ENCODE data around the gene GREM1.

GREM1 gene

GRCh38 chr15:32737304-32737703, 19.5 kb downstream of the GREM1 start:
- no peak overlapping the region for H3K27ac Mint-ChIP-seq
- H3K36me3 Mint-ChIP-seq (ENCODE audit: low read depth), result peaks cover 16% of the 10 kb centered on the region
- H3K27me3 Mint-ChIP-seq (ENCODE audit: low read depth), result peaks cover 5% of the 10 kb centered on the region
- peaks cover 19% of the 10 kb centered on the region for H3K9me3 Mint-ChIP-seq
- H3K4me1 Mint-ChIP-seq, result no peaks in the 10 kb centered on the region
- H3K4me3 Mint-ChIP-seq, result no peak overlapping the region
- TF ChIP-seq CTCF (IDR thresholded peaks at IDR 0.05; ENCODE audit: unreplicated experiment in 3 of 3), result no peak

GRCh38 chr15:32738666-32739065, 20.9 kb downstream of the GREM1 start:
- no peak for TF ChIP-seq CTCF (IDR thresholded peaks at IDR 0.05; ENCODE audit: unreplicated experiment in 3 of 3)
- H3K4me3 Mint-ChIP-seq, result no peak overlapping the region
- H3K27ac Mint-ChIP-seq, result no peak overlapping the region
- peaks cover 16% of the 10 kb centered on the region for H3K36me3 Mint-ChIP-seq (ENCODE audit: low read depth)
- peaks cover 4% of the 10 kb centered on the region for H3K27me3 Mint-ChIP-seq (ENCODE audit: low read depth)
- peaks cover 29% of the 10 kb centered on the region for H3K9me3 Mint-ChIP-seq
- no peaks in the 10 kb centered on the region for H3K4me1 Mint-ChIP-seq

- H3K27me3 Mint-ChIP-seq (ENCODE audit: low read depth), result peaks cover 4% of the 10 kb centered on the region
- peaks cover 16% of the 10 kb centered on the region for H3K36me3 Mint-ChIP-seq (ENCODE audit: low read depth)
- no peak overlapping the region for H3K4me3 Mint-ChIP-seq
- no peak for TF ChIP-seq CTCF (IDR thresholded peaks at IDR 0.05; ENCODE audit: unreplicated experiment in 3 of 3)
- H3K27ac Mint-ChIP-seq, result no peak overlapping the region
- peaks cover 29% of the 10 kb centered on the region for H3K9me3 Mint-ChIP-seq
- H3K4me1 Mint-ChIP-seq, result no peaks in the 10 kb centered on the region
Observed at GRCh38 chr15:32739522-32740063, 21.8 kb downstream of the GREM1 start.

GRCh38 chr15:32743411-32744140, 25.8 kb downstream of the GREM1 start:
- Mint-ChIP-seq H3K27me3 (ENCODE audit: low read depth) (no peaks in the 10 kb centered on the region), H3K4me3 (no peak overlapping the region), H3K4me1 (peaks cover 22% of the 10 kb centered on the region), H3K27ac (no peak overlapping the region), H3K9me3 (peaks cover 42% of the 10 kb centered on the region), H3K36me3 (ENCODE audit: low read depth) (peaks cover 8% of the 10 kb centered on the region)
- TF ChIP-seq CTCF (IDR thresholded peaks at IDR 0.05; ENCODE audit: unreplicated experiment in 3 of 3), result no peak

GRCh38 chr15:32746116-32746857, 28.5 kb downstream of the GREM1 start:
- H3K9me3 Mint-ChIP-seq, result peaks cover 29% of the 10 kb centered on the region
- H3K27ac Mint-ChIP-seq, result no peak overlapping the region
- no peak for TF ChIP-seq CTCF (IDR thresholded peaks at IDR 0.05; ENCODE audit: unreplicated experiment in 3 of 3)
- no peak overlapping the region for H3K4me3 Mint-ChIP-seq
- H3K4me1 Mint-ChIP-seq, result peaks cover 24% of the 10 kb centered on the region
- no peaks in the 10 kb centered on the region for H3K27me3 Mint-ChIP-seq (ENCODE audit: low read depth)
- H3K36me3 Mint-ChIP-seq (ENCODE audit: low read depth), result no peaks in the 10 kb centered on the region

Data from nephron (organoid).